SK-N-SH (cell line): ENCODE data around the gene USP27X. TPM values are rescaled to one million over a fixed set of nuclear protein-coding genes. Genes with fewer than 3 reads are reported as not detected.

Source experiments
- CTCF ChIA-PET: fragments of 300-600, 350-600 bp; formaldehyde crosslinking; extraction: SDS; loops from one replicate; lab custom pipeline; 2021; lab: Yijun Ruan, JAX
- POLR2A ChIA-PET: fragments of 350-600 bp; sonication (Branson Sonifier 250); formaldehyde crosslinking; extraction: SDS; loops from one replicate; lab custom pipeline; 2020; ENCODE audit warnings: antibody characterized with exemption, inconsistent platforms; lab: Yijun Ruan, JAX
- DNase-seq: peaks from one replicate; pipeline ENCODE4 v3.0.0; 2012
- H2AFZ ChIP-seq: fragments of 200-600 bp; sonication (generic); 2 replicates; pipeline ENCODE4 v1.8.1; 2016; ENCODE audit warnings: antibody characterized with exemption, mild to moderate bottlenecking, low read depth
- H3F3A ChIP-seq: fragments of 200-600 bp; sonication (generic); replicated peaks from 2 replicates; pipeline ENCODE3; 2016; ENCODE audit warnings: antibody characterized with exemption, mild to moderate bottlenecking; ENCODE audit not compliant: insufficient read depth
- H3K27ac ChIP-seq, 2 experiments: fragments of 200-500 bp in 1 of 2; fragments of 200-600 bp in 1 of 2; sonication (Bioruptor generic) in 1 of 2; sonication (generic), shearing (Covaris generic) in 1 of 2; 2 replicates each; pipeline versions ENCODE4 v1.5.1 to v1.6.1; 2014 to 2016; ENCODE audit warnings: low read depth in 2 of 2, inconsistent platforms in 1 of 2, low read length in 1 of 2, mild to moderate bottlenecking in 1 of 2, mixed read lengths in 1 of 2
- H3K27me3 ChIP-seq: fragments of 200-600 bp; sonication (generic), shearing (Covaris generic); 2 replicates; pipeline ENCODE4 v1.6.1; 2016; ENCODE audit warnings: mixed run types; ENCODE audit not compliant: insufficient read depth
- H3K36me3 ChIP-seq, 2 experiments: fragments of 200-500 bp in 1 of 2; fragments of 200-600 bp in 1 of 2; sonication (Bioruptor generic) in 1 of 2; sonication (generic) in 1 of 2; replicated peaks in 1 of 2; 2 replicates each; pipeline versions ENCODE3 to v1.5.1; 2014 to 2016; ENCODE audit warnings: low read length in 1 of 2, mild to moderate bottlenecking in 1 of 2; ENCODE audit not compliant: insufficient read depth in 2 of 2, control insufficient read depth in 1 of 2
- H3K4me1 ChIP-seq, 2 experiments: fragments of 200-500 bp in 1 of 2; fragments of 200-600 bp in 1 of 2; sonication (Bioruptor generic) in 1 of 2; sonication (generic), shearing (Covaris generic) in 1 of 2; 2 replicates each; pipeline versions ENCODE4 v1.5.1 to v1.6.1; 2014 to 2016; ENCODE audit warnings: low read depth in 1 of 2, low read length in 1 of 2, mixed run types in 1 of 2; ENCODE audit not compliant: insufficient read depth in 2 of 2, control insufficient read depth in 1 of 2
- H3K4me2 ChIP-seq: fragments of 200-600 bp; sonication (generic), shearing (Covaris generic); 2 replicates; pipeline ENCODE4 v1.6.1; 2017; ENCODE audit warnings: mixed run types
- H3K4me3 ChIP-seq, 2 experiments: fragments of 200-500 bp in 1 of 2; fragments of 200-600 bp in 1 of 2; sonication (Bioruptor generic) in 1 of 2; sonication (generic), shearing (Covaris generic) in 1 of 2; 2 replicates each; pipeline versions ENCODE4 v1.5.1 to v1.8.1; 2014 to 2016; ENCODE audit warnings: low read depth in 2 of 2, inconsistent platforms in 1 of 2, low read length in 1 of 2, mild to moderate bottlenecking in 1 of 2, mixed read lengths in 1 of 2, moderate library complexity in 1 of 2
- H3K79me2 ChIP-seq: fragments of 200-600 bp; sonication (generic); 2 replicates; pipeline ENCODE4 v1.8.1; 2017; ENCODE audit warnings: mild to moderate bottlenecking; ENCODE audit not compliant: insufficient read depth
- H3K9ac ChIP-seq: fragments of 200-600 bp; sonication (generic); 2 replicates; pipeline ENCODE4 v1.6.1; 2017; ENCODE audit warnings: mixed run types
- H3K9me2 ChIP-seq: fragments of 200-600 bp; sonication (generic); 2 replicates; pipeline ENCODE4 v1.6.1; 2017; ENCODE audit warnings: mixed run types
- H3K9me3 ChIP-seq: fragments of 200-600 bp; sonication (generic); 2 replicates; pipeline ENCODE4 v1.6.1; 2017; ENCODE audit warnings: mixed run types, mild to moderate bottlenecking, moderate library complexity
- H4K20me1 ChIP-seq: fragments of 200-600 bp; sonication (generic); 2 replicates; pipeline ENCODE4 v1.6.1; 2017; ENCODE audit warnings: mild to moderate bottlenecking, mixed run types; ENCODE audit not compliant: insufficient read depth
- CTCF ChIP-seq: fragments of 200-600 bp; sonication (generic); IDR thresholded peaks from 2 replicates; pipeline ENCODE4 v1.6.1; 2017; ENCODE audit warnings: antibody characterized with exemption, mild to moderate bottlenecking, moderate library complexity
- ELF1 ChIP-seq: IDR thresholded peaks from 2 replicates; pipeline ENCODE4 v1.4.0; 2012
- EZH2phosphoT487 ChIP-seq: fragments of 200-600 bp; sonication (generic); IDR thresholded peaks from 2 replicates; pipeline ENCODE4 v1.6.1; 2017; ENCODE audit warnings: low read depth, mixed run types, mild to moderate bottlenecking, antibody characterized with exemption, moderate library complexity, borderline replicate concordance
- FOXM1 ChIP-seq: IDR thresholded peaks from 2 replicates; pipeline ENCODE4 v1.4.0; 2012; ENCODE audit warnings: low read depth, mild to moderate bottlenecking
- IRF3 ChIP-seq: fragments of 150-350 bp; IDR thresholded peaks from 2 replicates; pipeline ENCODE4 v1.6.1; 2016; ENCODE audit warnings: mild to moderate bottlenecking, low read depth, low read length
- JUND ChIP-seq: IDR thresholded peaks from 2 replicates; pipeline ENCODE4 v1.4.0; 2012
- NFIC ChIP-seq: IDR thresholded peaks from 2 replicates; pipeline ENCODE4 v1.4.0; 2012; ENCODE audit warnings: borderline replicate concordance
- NRF1 ChIP-seq: IDR thresholded peaks from 2 replicates; pipeline ENCODE4 v1.6.1; 2012; ENCODE audit warnings: low read depth, mild to moderate bottlenecking, low read length
- POLR2AphosphoS5 ChIP-seq: IDR thresholded peaks from 2 replicates; pipeline ENCODE4 v1.6.1; 2012; ENCODE audit warnings: low read depth, low read length
- RCOR1 ChIP-seq: fragments of 150-350 bp; IDR thresholded peaks from 2 replicates; pipeline ENCODE4 v1.6.1; 2017; ENCODE audit warnings: antibody characterized with exemption, low read length
- RFX5 ChIP-seq: IDR thresholded peaks from 2 replicates; pipeline ENCODE4 v1.6.1; 2012; ENCODE audit warnings: mild to moderate bottlenecking, improper control_type of control experiment, low read length
- SIN3A ChIP-seq: IDR thresholded peaks from 2 replicates; pipeline ENCODE4 v1.6.1; 2012; ENCODE audit warnings: low read depth, mild to moderate bottlenecking, low read length, moderate library complexity, borderline replicate concordance
- SMC3 ChIP-seq: IDR thresholded peaks from 2 replicates; pipeline ENCODE4 v1.6.1; 2012; ENCODE audit warnings: low read depth, low read length, improper control_type of control experiment
- TCF12 ChIP-seq: IDR thresholded peaks from 2 replicates; pipeline ENCODE4 v1.4.0; 2012
- YY1 ChIP-seq: IDR thresholded peaks from 2 replicates; pipeline ENCODE4 v1.4.0; 2012; ENCODE audit warnings: low read depth, mild to moderate bottlenecking
- ZBTB33 ChIP-seq: IDR thresholded peaks from 2 replicates; pipeline ENCODE4 v1.4.0; 2012; ENCODE audit warnings: low read depth, borderline replicate concordance
- WGBS: methylation state at CpG from one replicate; pipeline ENCODE4 v1.1.6; 2017; ENCODE audit warnings: low lambda C conversion rate; 5-methylcytosine and 5-hydroxymethylcytosine counted together
- polyA plus RNA-seq, 3 experiments: library from polyadenylated mRNA; depleted of rRNA; stranded (reverse); fragments of >200 nt; gene quantifications; 2 replicates each; pipeline ENCODE4 v1.2.3, GENCODE V29; 2012

Gene USP27X
- polyA plus RNA-seq, 1 of the 3 experiments (the other 2 are of a cell fraction), result 1.9 TPM

GRCh38 chrX:49844611-49845010, 34.7 kb upstream of the USP27X start:
- no peak overlapping the region for H3K9ac ChIP-seq
- no peaks in the 10 kb centered on the region for H3K9me3 ChIP-seq
- no peaks in the 10 kb centered on the region; a peak in 1 of 4 replicates for H3K4me1 ChIP-seq
- no peak overlapping the region for H3K4me2 ChIP-seq
- WGBS, result 26% methylated on average over 8 of the region's 8 CpGs
- CTCF ChIA-PET, result no interaction called here
- H3K4me3 ChIP-seq, result no peak overlapping the region
- H3K9me2 ChIP-seq, result no peaks in the 10 kb centered on the region
- peaks cover 10% of the 10 kb centered on the region; the same call in 1 of the 2 replicates for H3K27me3 ChIP-seq
- H3K27ac ChIP-seq, result no peak overlapping the region
- TF ChIP-seq EZH2phosphoT487 (no peak), SIN3A (no peak), NRF1 (no peak), POLR2AphosphoS5 (no peak), JUND (no peak), NFIC (no peak), FOXM1 (no peak), ZBTB33 (no peak), IRF3 (no peak), YY1 (no peak), RFX5 (no peak), CTCF (no peak), TCF12 (no peak), RCOR1 (no peak), ELF1 (no peak), SMC3 (no peak)
- TF ChIP-seq, all 33 proteins: peak for 0
- H4K20me1 ChIP-seq, result no peaks in the 10 kb centered on the region
- H3F3A ChIP-seq, result no peaks in the 10 kb centered on the region
- POLR2A ChIA-PET, result no interaction called here
- DNase-seq, result no peak
- no peaks in the 10 kb centered on the region for H3K36me3 ChIP-seq
- H3K79me2 ChIP-seq, result no peaks in the 10 kb centered on the region
- H2AFZ ChIP-seq, result no peak overlapping the region
